GM12878 (cell line): ENCODE results near the gene SOBP. TPM values are rescaled to one million over a fixed set of nuclear protein-coding genes. Genes with fewer than 3 reads are reported as not detected.

ENCODE experiments used
- BCLAF1 ChIP-seq: fragments of 450-650 bp; IDR thresholded peaks from 2 replicates; pipeline ENCODE4 v1.6.1; 2017; ENCODE audit warnings: antibody characterized with exemption, mild to moderate bottlenecking, moderate library complexity
- CBFB ChIP-seq: IDR thresholded peaks from 2 replicates; pipeline ENCODE4 v1.6.1; 2016; ENCODE audit warnings: antibody characterized with exemption, low read depth
- CHD2 ChIP-seq: IDR thresholded peaks from 2 replicates; pipeline ENCODE4 v1.6.1; 2011; ENCODE audit warnings: low read depth, low read length, improper control_type of control experiment, borderline replicate concordance
- CHD4 ChIP-seq: fragments of 200-600 bp; sonication (generic); IDR thresholded peaks from 2 replicates; pipeline ENCODE4 v1.6.1; 2016; ENCODE audit warnings: mild to moderate bottlenecking
- E2F8 ChIP-seq: fragments of 450-650 bp; IDR thresholded peaks from 2 replicates; pipeline ENCODE4 v1.6.1; 2018; ENCODE audit warnings: mild to moderate bottlenecking, low read depth, moderate library complexity; ENCODE audit not compliant: partially characterized antibody
- GABPA ChIP-seq: IDR thresholded peaks from 2 replicates; pipeline ENCODE4 v1.6.1; 2014; ENCODE audit warnings: antibody characterized with exemption, low read depth, mild to moderate bottlenecking, inconsistent platforms
- RCOR1 ChIP-seq: conservative IDR thresholded peaks from 2 replicates; pipeline ENCODE4 v1.6.1; 2012; ENCODE audit warnings: low read depth, low read length, improper control_type of control experiment
- SIN3A ChIP-seq: IDR thresholded peaks from 2 replicates; pipeline ENCODE4 v1.6.1; 2012; ENCODE audit warnings: low read depth, low read length, improper control_type of control experiment
- SRF ChIP-seq, 2 experiments: IDR thresholded peaks; 2 replicates each; pipeline ENCODE4 v1.6.1; 2011; ENCODE audit warnings: low read depth in 2 of 2, low read length in 2 of 2, mild to moderate bottlenecking in 1 of 2, moderate library complexity in 1 of 2
- YBX1 ChIP-seq: fragments of 450-650 bp; IDR thresholded peaks from 2 replicates; pipeline ENCODE4 v1.6.1; 2016; ENCODE audit warnings: antibody characterized with exemption
- ZBTB40 ChIP-seq: fragments of 450-650 bp; IDR thresholded peaks from 2 replicates; pipeline ENCODE4 v1.6.1; 2016; ENCODE audit warnings: mild to moderate bottlenecking, moderate library complexity, borderline replicate concordance
- polyA plus RNA-seq, 11 experiments: library from polyadenylated mRNA; depleted of rRNA in 4 of 11; unstranded in 6 of 11; stranded (reverse) in 5 of 11; fragments of >200 nt; fragmentation: Nextera tagmentation in 4 of 11; fragmentation: Illumina TruSeq in 1 of 11; extraction: Ambion mirVana in 4 of 11; extraction: Trizol in 1 of 11; gene quantifications; 1 replicate in 1 of 11; 2 replicates in 10 of 11; pipeline versions ENCODE4 v1.2.1 to v1.2.3, GENCODE V29; 2011 to 2016; ENCODE audit warnings: inconsistent platforms in 2 of 11, missing spikeins in 2 of 11, low read depth in 1 of 11
- total RNA-seq, 4 experiments: library from RNA; depleted of rRNA in 3 of 4; stranded (reverse); fragments of >200 nt in 3 of 4; fragmentation: Illumina TruSeq in 1 of 4; extraction: Trizol in 1 of 4; gene quantifications; 2 replicates each; pipeline versions ENCODE4 v1.2.1 to v1.2.3, GENCODE V29; 2013 to 2021
- TF ChIP-seq, protein P1 (sequence below): IDR thresholded peaks from 2 replicates; pipeline ENCODE4 v1.6.1; 2011; ENCODE audit warnings: borderline replicate concordance, low read depth, mild to moderate bottlenecking, moderate library complexity, low read length; ENCODE audit not compliant: insufficient read depth, poor library complexity, severe bottlenecking
- TF ChIP-seq, protein P2 (sequence below): fragments of 450-650 bp; IDR thresholded peaks from 2 replicates; pipeline ENCODE4 v1.6.1; 2017; ENCODE audit warnings: mild to moderate bottlenecking, moderate library complexity

SOBP gene
- total and polyA plus RNA-seq, 10 of the 15 experiments (the other 5 are each of a cell fraction or from before 2014, with no cell fraction given), result 0.49 to 1.9 (median 0.78) TPM

GRCh38 chr6:107657755-107658461 is 168.0 kb downstream of the SOBP start (continued):
- no peak for TF ChIP-seq ZBTB40
- TF ChIP-seq BCLAF1, result no peak
- TF ChIP-seq, protein P1, sequence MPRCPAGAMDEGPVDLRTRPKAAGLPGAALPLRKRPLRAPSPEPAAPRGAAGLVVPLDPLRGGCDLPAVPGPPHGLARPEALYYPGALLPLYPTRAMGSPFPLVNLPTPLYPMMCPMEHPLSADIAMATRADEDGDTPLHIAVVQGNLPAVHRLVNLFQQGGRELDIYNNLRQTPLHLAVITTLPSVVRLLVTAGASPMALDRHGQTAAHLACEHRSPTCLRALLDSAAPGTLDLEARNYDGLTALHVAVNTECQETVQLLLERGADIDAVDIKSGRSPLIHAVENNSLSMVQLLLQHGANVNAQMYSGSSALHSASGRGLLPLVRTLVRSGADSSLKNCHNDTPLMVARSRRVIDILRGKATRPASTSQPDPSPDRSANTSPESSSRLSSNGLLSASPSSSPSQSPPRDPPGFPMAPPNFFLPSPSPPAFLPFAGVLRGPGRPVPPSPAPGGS, result no peak
- TF ChIP-seq SRF (IDR thresholded peaks at IDR 0.05; ENCODE audit: low read depth in 2 of 2, low read length in 2 of 2), result no peak
- no peak for TF ChIP-seq YBX1
- no peak for TF ChIP-seq CBFB
- no peak for TF ChIP-seq CHD4
- no peak for TF ChIP-seq E2F8
- no peak for TF ChIP-seq CHD2
- no peak for TF ChIP-seq GABPA
- no peak for TF ChIP-seq SIN3A
- TF ChIP-seq, protein P2, sequence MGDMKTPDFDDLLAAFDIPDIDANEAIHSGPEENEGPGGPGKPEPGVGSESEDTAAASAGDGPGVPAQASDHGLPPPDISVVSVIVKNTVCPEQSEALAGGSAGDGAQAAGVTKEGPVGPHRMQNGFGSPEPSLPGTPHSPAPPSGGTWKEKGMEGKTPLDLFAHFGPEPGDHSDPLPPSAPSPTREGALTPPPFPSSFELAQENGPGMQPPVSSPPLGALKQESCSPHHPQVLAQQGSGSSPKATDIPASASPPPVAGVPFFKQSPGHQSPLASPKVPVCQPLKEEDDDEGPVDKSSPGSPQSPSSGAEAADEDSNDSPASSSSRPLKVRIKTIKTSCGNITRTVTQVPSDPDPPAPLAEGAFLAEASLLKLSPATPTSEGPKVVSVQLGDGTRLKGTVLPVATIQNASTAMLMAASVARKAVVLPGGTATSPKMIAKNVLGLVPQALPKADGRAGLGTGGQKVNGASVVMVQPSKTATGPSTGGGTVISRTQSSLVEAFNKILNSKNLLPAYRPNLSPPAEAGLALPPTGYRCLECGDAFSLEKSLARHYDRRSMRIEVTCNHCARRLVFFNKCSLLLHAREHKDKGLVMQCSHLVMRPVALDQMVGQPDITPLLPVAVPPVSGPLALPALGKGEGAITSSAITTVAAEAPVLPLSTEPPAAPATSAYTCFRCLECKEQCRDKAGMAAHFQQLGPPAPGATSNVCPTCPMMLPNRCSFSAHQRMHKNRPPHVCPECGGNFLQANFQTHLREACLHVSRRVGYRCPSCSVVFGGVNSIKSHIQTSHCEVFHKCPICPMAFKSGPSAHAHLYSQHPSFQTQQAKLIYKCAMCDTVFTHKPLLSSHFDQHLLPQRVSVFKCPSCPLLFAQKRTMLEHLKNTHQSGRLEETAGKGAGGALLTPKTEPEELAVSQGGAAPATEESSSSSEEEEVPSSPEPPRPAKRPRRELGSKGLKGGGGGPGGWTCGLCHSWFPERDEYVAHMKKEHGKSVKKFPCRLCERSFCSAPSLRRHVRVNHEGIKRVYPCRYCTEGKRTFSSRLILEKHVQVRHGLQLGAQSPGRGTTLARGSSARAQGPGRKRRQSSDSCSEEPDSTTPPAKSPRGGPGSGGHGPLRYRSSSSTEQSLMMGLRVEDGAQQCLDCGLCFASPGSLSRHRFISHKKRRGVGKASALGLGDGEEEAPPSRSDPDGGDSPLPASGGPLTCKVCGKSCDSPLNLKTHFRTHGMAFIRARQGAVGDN, result no peak
- TF ChIP-seq RCOR1, result 0 out of 2 replicates have a peak, but pooled peaks have one; percentile 7
